ENCODE data around the gene LIMS4.
"Not testable (repeated sequence)": the region's sequence is repeated elsewhere in the genome, so short reads cannot be mapped to it uniquely, and the experiment has no call there.

DNA sequence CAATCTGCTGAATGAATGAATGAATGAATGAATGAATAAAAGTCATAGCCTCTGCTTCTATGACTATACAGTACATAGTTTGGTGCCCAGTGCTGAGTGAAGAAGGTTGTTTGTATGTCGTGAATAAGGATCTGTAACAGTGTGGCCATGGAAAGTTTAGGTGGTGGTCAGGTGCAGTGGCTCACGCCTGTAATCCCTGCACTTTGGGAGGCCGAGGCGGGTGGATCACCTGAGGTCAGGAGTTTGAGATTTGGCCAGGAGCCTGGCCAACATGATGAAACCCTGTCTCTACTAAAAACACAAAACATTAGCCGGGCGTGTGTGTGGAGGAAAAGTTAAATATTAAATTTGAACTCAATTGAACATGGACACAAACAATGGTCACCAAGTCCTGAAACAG, 4.3 kb upstream of the LIMS4 start:
- TF ChIP-seq, protein P1, sequence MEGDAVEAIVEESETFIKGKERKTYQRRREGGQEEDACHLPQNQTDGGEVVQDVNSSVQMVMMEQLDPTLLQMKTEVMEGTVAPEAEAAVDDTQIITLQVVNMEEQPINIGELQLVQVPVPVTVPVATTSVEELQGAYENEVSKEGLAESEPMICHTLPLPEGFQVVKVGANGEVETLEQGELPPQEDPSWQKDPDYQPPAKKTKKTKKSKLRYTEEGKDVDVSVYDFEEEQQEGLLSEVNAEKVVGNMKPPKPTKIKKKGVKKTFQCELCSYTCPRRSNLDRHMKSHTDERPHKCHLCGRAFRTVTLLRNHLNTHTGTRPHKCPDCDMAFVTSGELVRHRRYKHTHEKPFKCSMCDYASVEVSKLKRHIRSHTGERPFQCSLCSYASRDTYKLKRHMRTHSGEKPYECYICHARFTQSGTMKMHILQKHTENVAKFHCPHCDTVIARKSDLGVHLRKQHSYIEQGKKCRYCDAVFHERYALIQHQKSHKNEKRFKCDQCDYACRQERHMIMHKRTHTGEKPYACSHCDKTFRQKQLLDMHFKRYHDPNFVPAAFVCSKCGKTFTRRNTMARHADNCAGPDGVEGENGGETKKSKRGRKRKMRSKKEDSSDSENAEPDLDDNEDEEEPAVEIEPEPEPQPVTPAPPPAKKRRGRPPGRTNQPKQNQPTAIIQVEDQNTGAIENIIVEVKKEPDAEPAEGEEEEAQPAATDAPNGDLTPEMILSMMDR (IDR thresholded peaks at IDR 0.05; ENCODE audit: borderline replicate concordance, extremely low read depth, low read length, poor library complexity, severe bottlenecking): not testable (repeated sequence)
- TF ChIP-seq EZH2 (IDR thresholded peaks at IDR 0.05; ENCODE audit: borderline replicate concordance, low read depth, low read length, severe bottlenecking): not testable (repeated sequence)
